ENCODE measurements around the gene MNT.

Gene MNT

GRCh38 chr17:2362881-2363280 lies 38.0 kb downstream of the MNT start:
- no peak for DNase-seq (ENCODE audit: low spot score)

- no peak for DNase-seq (ENCODE audit: low spot score)
Measured at GRCh38 chr17:2362416-2362815, 38.4 kb downstream of the MNT start.

GRCh38 chr17:2362016-2362415 lies 38.8 kb downstream of the MNT start:
- no peak for DNase-seq (ENCODE audit: low spot score)

GRCh38 chr17:2361010-2361760 lies 39.7 kb downstream of the MNT start:
- DNase-seq (ENCODE audit: low spot score), result no peak

- DNase-seq (ENCODE audit: low spot score), result no peak
Measured at GRCh38 chr17:2357931-2358434, 42.9 kb downstream of the MNT start.

- no peak for DNase-seq (ENCODE audit: low spot score)
Measured at GRCh38 chr17:2357237-2357636, 43.6 kb downstream of the MNT start.

- DNase-seq (ENCODE audit: low spot score), result no peak
Measured at GRCh38 chr17:2354311-2354710, 46.5 kb downstream of the MNT start.

GRCh38 chr17:2351269-2351668 lies 49.6 kb downstream of the MNT start:
- no peak for DNase-seq (ENCODE audit: low spot score)

- no peak for DNase-seq (ENCODE audit: low spot score)
Measured at GRCh38 chr17:2347805-2348685, 52.8 kb downstream of the MNT start.

- no peak for DNase-seq (ENCODE audit: low spot score)
Measured at GRCh38 chr17:2346475-2346874, 54.4 kb downstream of the MNT start.

- DNase-seq (ENCODE audit: low spot score), result no peak
Measured at GRCh38 chr17:2344528-2344927, 56.3 kb downstream of the MNT start.

- no peak for DNase-seq (ENCODE audit: low spot score)
Measured at GRCh38 chr17:2343421-2343820, 57.4 kb downstream of the MNT start.

GRCh38 chr17:2338315-2338657 lies 62.6 kb downstream of the MNT start:
- DNase-seq (ENCODE audit: low spot score), result no peak

GRCh38 chr17:2337544-2338314 lies 63.1 kb downstream of the MNT start:
- peak; percentile 71 for DNase-seq (ENCODE audit: low spot score)

GRCh38 chr17:2336852-2337543 lies 63.9 kb downstream of the MNT start, which contains the start of gene SGSM2:
Gene SGSM2 (plus strand): TSS chr17:2337501. CDS start chr17:2337689, 188 bp downstream.
- DNase-seq (ENCODE audit: low spot score), result peak; percentile 83

- peak; percentile 92 for DNase-seq (ENCODE audit: low spot score)
Measured at GRCh38 chr17:2336215-2336851, 64.5 kb downstream of the MNT start, which contains the start of gene TSR1. Gene TSR1 (minus strand): TSS chr17:2336457. CDS start chr17:2336427, 30 bp downstream.

- DNase-seq (ENCODE audit: low spot score), result no peak
Measured at GRCh38 chr17:2335726-2336214, 65.1 kb downstream of the MNT start.

All from left forelimb (tissue), 1 donor.